ENCODE results near the gene ZNF227. TPM values are rescaled to one million over a fixed set of nuclear protein-coding genes. Genes with fewer than 3 reads are reported as not detected.
A peak's percentile ranks its signal among the peaks of the same experiment; 100 is the strongest.

Gene ZNF227
- total RNA-seq, 1 experiment from 2014 or later, result 8.7 TPM

DNA sequence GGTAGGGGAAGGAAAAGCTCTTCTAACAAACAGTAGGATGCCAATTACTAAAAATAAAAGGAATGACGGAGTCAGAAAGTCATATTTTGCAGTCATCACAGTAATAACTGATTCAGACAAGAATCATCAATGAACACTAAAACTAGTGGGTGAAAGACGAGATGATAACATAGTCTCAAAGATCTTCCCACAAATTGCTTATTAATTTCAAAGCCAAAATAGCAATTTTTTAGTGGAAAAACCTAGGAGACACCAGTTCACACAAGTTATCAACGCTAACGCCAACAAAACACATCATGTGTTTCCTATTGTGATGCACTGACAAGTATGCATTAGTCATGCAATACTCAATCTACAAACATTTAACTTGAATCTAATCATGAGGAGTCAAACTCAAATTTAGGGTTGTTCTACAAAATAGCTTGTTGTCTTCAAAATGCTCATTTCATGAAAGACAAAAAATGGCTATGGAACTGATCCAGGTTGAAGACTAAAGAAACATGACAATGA is 65.9 kb downstream of the ZNF227 start:
- Histone ChIP-seq H3K27ac (ENCODE audit: low read length) (peak overlapping the region; percentile 47), H3K27me3 (ENCODE audit: low read length) (no peaks in the 10 kb centered on the region), H3K4me3 (ENCODE audit: low read length) (no peak overlapping the region), H3K9ac (ENCODE audit: low read length) (no peak overlapping the region), H3K9me3 (ENCODE audit: low read length) (no peaks in the 10 kb centered on the region), H3K4me2 (ENCODE audit: low read length) (peak overlapping the region; percentile 41; the same call in 1 of the 2 replicates), H3K36me3 (ENCODE audit: low read depth, low read length) (no peaks in the 10 kb centered on the region), H3K9me2 (replicated peaks; ENCODE audit: low read length) (no peaks in the 10 kb centered on the region), H3F3A (ENCODE audit: low read length, unreplicated experiment) (no peaks in the 10 kb centered on the region), H3K4me1 (ENCODE audit: insufficient read depth, low read length) (peaks cover 20% of the 10 kb centered on the region), H4K20me1 (ENCODE audit: low read length) (no peaks in the 10 kb centered on the region), H3K79me2 (ENCODE audit: low read length) (no peaks in the 10 kb centered on the region), H2AFZ (ENCODE audit: low read length) (no peak overlapping the region)
- BruUV-seq (replicated peaks), result no TSS peak
- intact Hi-C loops (cut with micrococcal nuclease), result no loop called here
- ATAC-seq (peak; percentile 33), DNase-seq (peak; percentile 50)
- POLR2A ChIA-PET (ENCODE audit: unreplicated experiment), result no interaction called here
- TF ChIP-seq EZH2 (IDR thresholded peaks at IDR 0.05; ENCODE audit: low read length, unreplicated experiment), result no peak
- CTCF ChIA-PET, result no interaction called here

GRCh38 chr19:44280916-44281315 is 68.6 kb downstream of the ZNF227 start:
- no TSS peak for BruUV-seq (replicated peaks)
- no peak for DNase-seq
- H3K27ac ChIP-seq (ENCODE audit: low read length), result no peak overlapping the region
- no peaks in the 10 kb centered on the region for H3K79me2 ChIP-seq (ENCODE audit: low read length)
- no peak overlapping the region for H3K4me2 ChIP-seq (ENCODE audit: low read length)
- ChIA-PET CTCF (no interaction called here), POLR2A (ENCODE audit: unreplicated experiment) (no interaction called here)
- peaks cover 20% of the 10 kb centered on the region for H3K4me1 ChIP-seq (ENCODE audit: insufficient read depth, low read length)
- H3K36me3 ChIP-seq (ENCODE audit: low read depth, low read length), result no peaks in the 10 kb centered on the region
- TF ChIP-seq EZH2 (IDR thresholded peaks at IDR 0.05; ENCODE audit: low read length, unreplicated experiment) (no peak), CTCF (conservative IDR thresholded peaks at IDR 0.05; ENCODE audit: low read depth, low read length) (no peak), EZH2phosphoT487 (IDR thresholded peaks at IDR 0.05; ENCODE audit: borderline replicate concordance, low read length) (no peak)
- H3K9ac ChIP-seq (ENCODE audit: low read length), result no peak overlapping the region
- H3F3A ChIP-seq (ENCODE audit: low read length, unreplicated experiment), result no peaks in the 10 kb centered on the region
- no peaks in the 10 kb centered on the region for H4K20me1 ChIP-seq (ENCODE audit: low read length)
- H3K9me2 ChIP-seq (replicated peaks; ENCODE audit: low read length), result no peaks in the 10 kb centered on the region
- no peak overlapping the region for H3K4me3 ChIP-seq (ENCODE audit: low read length)
- no peaks in the 10 kb centered on the region for H3K9me3 ChIP-seq (ENCODE audit: low read length)
- intact Hi-C loops (cut with micrococcal nuclease), result no loop called here
- no peaks in the 10 kb centered on the region for H3K27me3 ChIP-seq (ENCODE audit: low read length)
- ATAC-seq, result no peak
- no peak overlapping the region for H2AFZ ChIP-seq (ENCODE audit: low read length)

- 0 out of 2 replicates have a peak overlapping the region, but pooled peaks have one; percentile 0 for H3K4me2 ChIP-seq (ENCODE audit: low read length)
- POLR2A ChIA-PET (ENCODE audit: unreplicated experiment), result no interaction called here
- no peak overlapping the region for H2AFZ ChIP-seq (ENCODE audit: low read length)
- H3K27ac ChIP-seq (ENCODE audit: low read length), result no peak overlapping the region
- no peaks in the 10 kb centered on the region for H3K36me3 ChIP-seq (ENCODE audit: low read depth, low read length)
- H3K9ac ChIP-seq (ENCODE audit: low read length), result no peak overlapping the region
- TF ChIP-seq EZH2phosphoT487 (IDR thresholded peaks at IDR 0.05; ENCODE audit: borderline replicate concordance, low read length) (no peak), CTCF (conservative IDR thresholded peaks at IDR 0.05; ENCODE audit: low read depth, low read length) (no peak), EZH2 (IDR thresholded peaks at IDR 0.05; ENCODE audit: low read length, unreplicated experiment) (no peak)
- no peaks in the 10 kb centered on the region for H3K79me2 ChIP-seq (ENCODE audit: low read length)
- no peaks in the 10 kb centered on the region for H3K9me2 ChIP-seq (replicated peaks; ENCODE audit: low read length)
- no TSS peak for BruUV-seq (replicated peaks)
- peak; percentile 50 for ATAC-seq
- H3K27me3 ChIP-seq (ENCODE audit: low read length), result no peaks in the 10 kb centered on the region
- no peaks in the 10 kb centered on the region for H3K9me3 ChIP-seq (ENCODE audit: low read length)
- CTCF ChIA-PET, result no interaction called here
- H4K20me1 ChIP-seq (ENCODE audit: low read length), result no peaks in the 10 kb centered on the region
- DNase-seq, result peak; percentile 59
- no peak overlapping the region for H3K4me3 ChIP-seq (ENCODE audit: low read length)
- H3K4me1 ChIP-seq (ENCODE audit: insufficient read depth, low read length), result peaks cover 18% of the 10 kb centered on the region
- intact Hi-C loops (cut with micrococcal nuclease), result no loop called here
- no peaks in the 10 kb centered on the region for H3F3A ChIP-seq (ENCODE audit: low read length, unreplicated experiment)
Measured at GRCh38 chr19:44282846-44283245, 70.5 kb downstream of the ZNF227 start.

Measured in PC-3 (cell line).